Parathyroid adenoma (tissue), 2 donors: ENCODE data around the gene ARSB.

Source experiments
- H2AFZ ChIP-seq: fragments of 300-600 bp; sonication (generic); one replicate; pipeline ENCODE4 v1.7.0; 2017; ENCODE audit warnings: antibody characterized with exemption, mild to moderate bottlenecking
- H3K27ac ChIP-seq: fragments of 300-600 bp; sonication (generic); one replicate; pipeline ENCODE4 v1.7.0; 2017
- H3K27me3 ChIP-seq: fragments of 300-600 bp; sonication (generic); one replicate; pipeline ENCODE4 v1.7.0; 2017; ENCODE audit warnings: low read length; ENCODE audit not compliant: control insufficient read depth, insufficient read depth
- H3K36me3 ChIP-seq: fragments of 300-600 bp; sonication (generic); one replicate; pipeline ENCODE4 v1.7.0; 2017; ENCODE audit warnings: low read length; ENCODE audit not compliant: control insufficient read depth, insufficient read depth
- H3K4me1 ChIP-seq: fragments of 300-600 bp; sonication (generic); one replicate; pipeline ENCODE4 v1.7.0; 2017; ENCODE audit warnings: control low read depth
- H3K4me2 ChIP-seq: fragments of 300-600 bp; sonication (generic); one replicate; pipeline ENCODE4 v1.7.0; 2017; ENCODE audit warnings: low read length
- H3K4me3 ChIP-seq: fragments of 300-600 bp; sonication (generic); one replicate; pipeline ENCODE4 v1.7.0; 2017; ENCODE audit warnings: low read depth, low read length
- H3K79me2 ChIP-seq: fragments of 300-600 bp; sonication (generic); one replicate; pipeline ENCODE4 v1.7.0; 2017; ENCODE audit warnings: control low read depth
- H3K9ac ChIP-seq: fragments of 300-600 bp; sonication (generic); one replicate; pipeline ENCODE4 v1.7.0; 2017; ENCODE audit warnings: mild to moderate bottlenecking
- H3K9me3 ChIP-seq: fragments of 300-600 bp; sonication (generic); one replicate; pipeline ENCODE4 v1.7.0; 2017; ENCODE audit warnings: low read length; ENCODE audit not compliant: control insufficient read depth
- TF ChIP-seq, protein P1 (sequence below): fragments of 300-600 bp; sonication (generic); IDR thresholded peaks from one replicate; pipeline ENCODE4 v1.7.0; 2017; ENCODE audit warnings: antibody characterized with exemption, mild to moderate bottlenecking
- donor health status: primary hyperparathyroidism.

Gene ARSB

DNA sequence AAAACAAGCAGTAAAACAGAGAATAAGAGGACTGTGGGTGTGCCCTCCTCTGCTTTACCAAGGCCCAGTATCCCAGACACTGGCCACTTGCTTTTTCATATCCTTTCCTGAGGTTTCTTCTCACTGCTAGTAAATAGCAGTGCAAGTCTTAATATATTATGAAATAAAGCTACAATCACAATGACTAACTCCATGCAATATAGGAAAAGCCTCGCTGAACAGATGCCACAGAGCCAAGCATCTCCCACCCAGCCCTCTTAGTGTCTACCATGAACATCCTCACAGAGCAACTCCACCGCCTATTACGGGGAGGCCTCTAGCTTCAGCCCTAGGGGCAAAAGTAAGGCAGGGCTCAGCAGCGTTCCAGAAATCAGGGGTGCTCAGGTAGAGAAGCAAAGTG is 205.8 kb downstream of the ARSB start:
- Histone ChIP-seq H2AFZ (no peak overlapping the region), H3K27me3 (no peaks in the 10 kb centered on the region), H3K9me3 (no peaks in the 10 kb centered on the region), H3K9ac (no peak overlapping the region), H3K4me3 (no peak overlapping the region), H3K36me3 (no peaks in the 10 kb centered on the region), H3K27ac (no peak overlapping the region), H3K4me2 (no peak overlapping the region), H3K79me2 (no peaks in the 10 kb centered on the region), H3K4me1 (peaks cover 4% of the 10 kb centered on the region)
- TF ChIP-seq, protein P1, sequence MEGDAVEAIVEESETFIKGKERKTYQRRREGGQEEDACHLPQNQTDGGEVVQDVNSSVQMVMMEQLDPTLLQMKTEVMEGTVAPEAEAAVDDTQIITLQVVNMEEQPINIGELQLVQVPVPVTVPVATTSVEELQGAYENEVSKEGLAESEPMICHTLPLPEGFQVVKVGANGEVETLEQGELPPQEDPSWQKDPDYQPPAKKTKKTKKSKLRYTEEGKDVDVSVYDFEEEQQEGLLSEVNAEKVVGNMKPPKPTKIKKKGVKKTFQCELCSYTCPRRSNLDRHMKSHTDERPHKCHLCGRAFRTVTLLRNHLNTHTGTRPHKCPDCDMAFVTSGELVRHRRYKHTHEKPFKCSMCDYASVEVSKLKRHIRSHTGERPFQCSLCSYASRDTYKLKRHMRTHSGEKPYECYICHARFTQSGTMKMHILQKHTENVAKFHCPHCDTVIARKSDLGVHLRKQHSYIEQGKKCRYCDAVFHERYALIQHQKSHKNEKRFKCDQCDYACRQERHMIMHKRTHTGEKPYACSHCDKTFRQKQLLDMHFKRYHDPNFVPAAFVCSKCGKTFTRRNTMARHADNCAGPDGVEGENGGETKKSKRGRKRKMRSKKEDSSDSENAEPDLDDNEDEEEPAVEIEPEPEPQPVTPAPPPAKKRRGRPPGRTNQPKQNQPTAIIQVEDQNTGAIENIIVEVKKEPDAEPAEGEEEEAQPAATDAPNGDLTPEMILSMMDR: no peak

DNA sequence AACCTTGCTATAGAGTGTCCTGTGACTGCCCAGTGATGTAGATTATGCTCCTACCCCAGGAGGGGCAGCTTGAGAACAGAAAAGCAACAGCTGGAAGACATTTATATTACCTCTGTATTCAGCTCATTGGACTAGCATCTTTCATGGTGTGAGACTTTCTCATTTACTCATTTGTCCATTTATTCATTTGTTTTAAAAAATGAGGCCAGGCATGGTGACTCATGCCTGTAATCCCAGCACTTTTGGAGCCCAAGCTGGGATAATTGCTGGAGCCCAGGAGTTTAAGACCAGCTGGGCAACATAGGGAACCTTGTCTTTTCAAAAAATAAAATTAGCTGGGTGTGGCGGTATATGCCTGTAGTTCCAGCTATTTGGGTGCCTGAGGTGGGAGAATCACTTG is 206.6 kb downstream of the ARSB start:
- Histone ChIP-seq H3K36me3 (no peaks in the 10 kb centered on the region), H3K9ac (no peak overlapping the region), H3K9me3 (no peaks in the 10 kb centered on the region), H3K27ac (no peak overlapping the region), H3K27me3 (no peaks in the 10 kb centered on the region), H2AFZ (no peak overlapping the region), H3K4me1 (peaks cover 4% of the 10 kb centered on the region), H3K4me3 (no peak overlapping the region), H3K79me2 (no peaks in the 10 kb centered on the region), H3K4me2 (no peak overlapping the region)
- TF ChIP-seq, protein P1: no peak

DNA sequence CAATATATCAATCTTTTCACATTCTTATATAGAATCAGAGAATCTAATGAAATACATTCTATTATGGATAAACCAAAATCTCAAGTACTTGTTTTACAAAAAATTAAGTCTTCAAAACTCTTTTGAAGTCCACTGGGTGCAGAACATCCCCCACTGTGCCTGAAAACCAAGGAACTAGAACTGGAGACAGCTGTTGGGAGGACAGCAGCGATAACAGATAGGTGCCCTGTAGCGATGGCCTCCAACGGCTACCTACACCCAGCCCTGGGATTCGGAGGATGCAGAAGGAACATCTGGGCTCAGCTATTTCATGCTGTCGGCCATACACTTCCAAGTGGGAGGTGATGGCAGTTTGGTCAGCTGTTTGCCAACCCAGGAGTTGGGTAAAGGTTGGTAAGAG is 207.2 kb downstream of the ARSB start:
- Histone ChIP-seq H3K9me3 (no peaks in the 10 kb centered on the region), H3K9ac (no peak overlapping the region), H3K27ac (no peak overlapping the region), H2AFZ (no peak overlapping the region), H3K27me3 (no peaks in the 10 kb centered on the region), H3K79me2 (no peaks in the 10 kb centered on the region), H3K36me3 (no peaks in the 10 kb centered on the region), H3K4me2 (no peak overlapping the region), H3K4me3 (no peak overlapping the region), H3K4me1 (peaks cover 4% of the 10 kb centered on the region)
- TF ChIP-seq, protein P1: no peak

DNA sequence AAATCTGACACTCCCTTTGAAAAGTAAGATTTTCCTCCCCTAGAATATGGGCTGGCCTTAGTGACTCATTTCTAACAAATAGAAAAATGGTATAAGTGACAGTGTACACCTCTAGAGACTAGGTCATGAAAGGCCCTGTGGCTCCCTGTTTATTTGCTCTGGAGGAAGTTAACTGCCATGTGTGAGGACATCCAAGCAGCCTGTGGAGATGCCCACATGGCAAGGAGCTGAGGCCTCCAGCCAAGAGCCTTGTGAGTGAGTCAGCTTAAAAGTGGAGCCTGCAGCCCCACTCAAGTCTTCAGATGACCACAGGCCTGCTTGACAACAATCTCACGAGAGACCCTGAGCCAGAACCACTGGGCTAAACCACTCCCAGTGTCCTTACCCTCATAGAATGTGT is 208.5 kb downstream of the ARSB start:
- Histone ChIP-seq H3K4me1 (peaks cover 4% of the 10 kb centered on the region), H3K36me3 (no peaks in the 10 kb centered on the region), H3K27ac (no peak overlapping the region), H3K79me2 (no peaks in the 10 kb centered on the region), H3K9ac (no peak overlapping the region), H3K4me2 (no peak overlapping the region), H3K27me3 (no peaks in the 10 kb centered on the region), H3K9me3 (no peaks in the 10 kb centered on the region), H2AFZ (no peak overlapping the region), H3K4me3 (no peak overlapping the region)
- TF ChIP-seq, protein P1: no peak

DNA sequence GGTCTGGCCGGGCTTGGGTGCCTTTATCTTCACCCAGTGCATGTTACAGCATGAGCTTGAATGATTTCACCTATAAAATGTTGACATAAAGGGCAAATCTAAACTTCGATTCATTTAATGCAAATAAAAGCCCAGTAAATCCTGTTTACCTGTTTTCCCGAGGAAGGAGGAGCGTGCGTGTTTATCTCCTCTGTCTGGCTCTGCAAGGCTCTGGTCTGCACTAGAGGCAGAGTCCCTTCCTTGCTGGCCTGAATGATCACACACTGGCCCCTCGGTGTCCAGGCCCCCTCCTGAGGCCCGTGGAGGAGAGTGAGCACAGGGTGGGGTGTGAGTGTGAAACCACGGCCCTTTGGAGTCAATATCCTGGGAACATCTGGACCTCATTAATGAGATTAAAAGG is 211.5 kb downstream of the ARSB start:
- no peaks in the 10 kb centered on the region for H3K9me3 ChIP-seq
- no peak overlapping the region for H3K4me3 ChIP-seq
- H3K27me3 ChIP-seq: no peaks in the 10 kb centered on the region
- H3K36me3 ChIP-seq: no peaks in the 10 kb centered on the region
- H3K4me1 ChIP-seq: no peaks in the 10 kb centered on the region
- no peak overlapping the region for H3K9ac ChIP-seq
- H3K79me2 ChIP-seq: no peaks in the 10 kb centered on the region
- H3K4me2 ChIP-seq: no peak overlapping the region
- TF ChIP-seq, protein P1: no peak
- no peak overlapping the region for H3K27ac ChIP-seq
- no peak overlapping the region for H2AFZ ChIP-seq
